ENCODE data around the gene TH. TPM values are rescaled to one million over a fixed set of nuclear protein-coding genes. Genes with fewer than 3 reads are reported as not detected.

TH gene
- polyA plus RNA-seq, 3 donors = not detected

GRCh38 chr11:2200536-2200935 lies 28.9 kb upstream of the TH start:
- no peaks in the 10 kb centered on the region for H3K4me1 ChIP-seq (ENCODE audit: control insufficient read depth in 1 of 2, insufficient read depth in 2 of 2, low read length in 2 of 2)
- no peak overlapping the region for H3K4me3 ChIP-seq (replicated peaks in 1 of 3; ENCODE audit: low read depth in 2 of 3, low read length in 3 of 3)
- H3K79me2 ChIP-seq (ENCODE audit: insufficient read depth, low read length) = no peaks in the 10 kb centered on the region
- H3K9me3 Mint-ChIP-seq = peaks cover 0 to 3% (median 0%) of the 10 kb centered on the region in 7 donors
- H3K27ac ChIP-seq (ENCODE audit: low read depth in 1 of 2, low read length in 2 of 2) = no peak overlapping the region
- H3K9me3 ChIP-seq (replicated peaks in 1 of 2; ENCODE audit: control insufficient read depth in 1 of 2, insufficient read depth in 1 of 2, low read length in 2 of 2) = no peaks in the 10 kb centered on the region
- no peaks in the 10 kb centered on the region for H3K36me3 Mint-ChIP-seq
- H3K9ac ChIP-seq (ENCODE audit: insufficient read depth, low read length, poor library complexity, severe bottlenecking) = no peak overlapping the region
- TF ChIP-seq CTCF (IDR thresholded peaks at IDR 0.05) = no peak
- DNase-seq = no peak
- intact Hi-C loops (cut with micrococcal nuclease) = no loop called here
- peaks cover 0 to 5% of the 10 kb centered on the region in 2 donors for H3K27me3 ChIP-seq (ENCODE audit: control insufficient read depth in 2 of 2, insufficient read depth in 2 of 2, low read length in 2 of 2)
- H3K27ac Mint-ChIP-seq = no peak overlapping the region
- no peak overlapping the region for H2AFZ ChIP-seq (ENCODE audit: insufficient read depth, low read depth, low read length, poor library complexity, severe bottlenecking)
- peaks cover 17 to 24% (median 21%) of the 10 kb centered on the region in 3 donors for H3K27me3 Mint-ChIP-seq (ENCODE audit: low read depth in 3 of 3)
- H4K20me1 ChIP-seq (ENCODE audit: insufficient read depth, low read length) = no peaks in the 10 kb centered on the region
- WGBS (ENCODE audit: insufficient coverage) = 89% methylated on average over 6 of the region's 11 CpGs
- H3K4me2 ChIP-seq (replicated peaks; ENCODE audit: extremely low read depth, low read length, poor library complexity, severe bottlenecking) = no peak overlapping the region
- H3K4me3 Mint-ChIP-seq = no peak overlapping the region
- H3K36me3 ChIP-seq (replicated peaks in 1 of 2; ENCODE audit: control insufficient read depth in 1 of 2, insufficient read depth in 2 of 2, low read length in 2 of 2) = no peaks in the 10 kb centered on the region
- H3K4me1 Mint-ChIP-seq = peaks cover 3% of the 10 kb centered on the region

- H3K4me3 Mint-ChIP-seq = no peak overlapping the region
- H3K4me3 ChIP-seq (replicated peaks in 1 of 3; ENCODE audit: low read depth in 2 of 3, low read length in 3 of 3) = no peak overlapping the region
- no peak for TF ChIP-seq CTCF (IDR thresholded peaks at IDR 0.05)
- H3K4me1 Mint-ChIP-seq = peaks cover 3% of the 10 kb centered on the region
- no peaks in the 10 kb centered on the region for H4K20me1 ChIP-seq (ENCODE audit: insufficient read depth, low read length)
- no peak overlapping the region for H3K27ac ChIP-seq (ENCODE audit: low read depth in 1 of 2, low read length in 2 of 2)
- no peak for DNase-seq
- no peak overlapping the region for H3K9ac ChIP-seq (ENCODE audit: insufficient read depth, low read length, poor library complexity, severe bottlenecking)
- no peaks in the 10 kb centered on the region for H3K36me3 Mint-ChIP-seq
- no peak overlapping the region for H2AFZ ChIP-seq (ENCODE audit: insufficient read depth, low read depth, low read length, poor library complexity, severe bottlenecking)
- intact Hi-C loops (cut with micrococcal nuclease) = loop anchor here (5.0 to 10.0 kb wide), 2 partner anchors 98 to 325 kb away; no protein-coding TSS in a partner anchor
- H3K4me2 ChIP-seq (replicated peaks; ENCODE audit: extremely low read depth, low read length, poor library complexity, severe bottlenecking) = no peak overlapping the region
- peaks cover 0 to 5% of the 10 kb centered on the region in 2 donors for H3K27me3 ChIP-seq (ENCODE audit: control insufficient read depth in 2 of 2, insufficient read depth in 2 of 2, low read length in 2 of 2)
- H3K4me1 ChIP-seq (ENCODE audit: control insufficient read depth in 1 of 2, insufficient read depth in 2 of 2, low read length in 2 of 2) = peaks cover 0 to 5% of the 10 kb centered on the region in 2 donors
- no peaks in the 10 kb centered on the region for H3K79me2 ChIP-seq (ENCODE audit: insufficient read depth, low read length)
- WGBS (ENCODE audit: insufficient coverage) = 95% methylated on average over 17 of the region's 22 CpGs
- H3K27ac Mint-ChIP-seq = no peak overlapping the region
- H3K9me3 ChIP-seq (replicated peaks in 1 of 2; ENCODE audit: control insufficient read depth in 1 of 2, insufficient read depth in 1 of 2, low read length in 2 of 2) = no peaks in the 10 kb centered on the region
- H3K27me3 Mint-ChIP-seq (ENCODE audit: low read depth in 3 of 3) = peaks cover 15 to 24% (median 21%) of the 10 kb centered on the region in 3 donors
- no peaks in the 10 kb centered on the region for H3K36me3 ChIP-seq (replicated peaks in 1 of 2; ENCODE audit: control insufficient read depth in 1 of 2, insufficient read depth in 2 of 2, low read length in 2 of 2)
- H3K9me3 Mint-ChIP-seq = peaks cover 0 to 3% (median 0%) of the 10 kb centered on the region in 7 donors
Measured at GRCh38 chr11:2199466-2200341, 28.1 kb upstream of the TH start.
